GM11168 (cell line): ENCODE measurements around the gene DLG5.

Experiments used
- in situ Hi-C: fragments of 300-500 bp; cut with MboI; formaldehyde crosslinking; loops from one replicate; pipeline ENCODE4 v1.12.0; 2022; ENCODE audit warnings: low sequenced_read_pairs; ENCODE audit not compliant: unreplicated experiment

Gene DLG5

DNA sequence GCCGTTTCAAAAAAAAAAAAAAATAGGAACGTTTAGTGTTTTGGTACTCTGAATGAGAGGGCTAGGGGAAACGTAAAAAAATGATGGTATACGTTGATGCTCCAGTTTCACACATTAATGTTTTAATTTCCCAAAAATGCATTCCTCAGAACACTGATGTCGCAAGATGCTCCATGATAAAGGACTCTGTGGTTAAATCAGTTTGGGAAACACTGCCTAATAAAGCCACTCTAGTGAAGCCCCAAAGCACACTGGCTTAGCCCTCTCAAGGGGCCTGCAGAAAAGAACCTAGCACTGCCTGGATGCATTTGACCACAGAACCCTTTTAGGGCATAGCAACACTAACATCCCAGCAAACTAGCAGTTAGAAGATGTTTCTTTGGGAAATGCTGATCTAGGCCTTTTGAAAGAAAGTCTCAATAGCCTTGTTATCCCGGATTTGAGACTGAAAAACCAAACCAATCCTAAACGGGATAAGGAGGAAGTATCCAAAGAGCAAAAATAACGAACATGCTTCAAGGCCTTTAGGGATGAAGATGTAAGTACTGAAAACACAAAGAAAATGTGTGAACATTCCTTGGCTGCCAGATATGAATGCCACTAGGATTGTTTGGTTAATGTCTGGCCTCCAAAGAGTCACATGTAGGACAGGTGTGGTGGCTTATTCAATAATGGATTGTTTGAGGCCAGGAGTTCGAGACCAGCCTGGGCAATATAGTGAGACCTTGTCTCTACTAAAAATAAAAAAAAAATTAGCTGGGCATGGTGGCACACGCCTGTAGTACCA lies 11.0 kb downstream of the DLG5 start:
- in situ Hi-C loops = no loop called here

DNA sequence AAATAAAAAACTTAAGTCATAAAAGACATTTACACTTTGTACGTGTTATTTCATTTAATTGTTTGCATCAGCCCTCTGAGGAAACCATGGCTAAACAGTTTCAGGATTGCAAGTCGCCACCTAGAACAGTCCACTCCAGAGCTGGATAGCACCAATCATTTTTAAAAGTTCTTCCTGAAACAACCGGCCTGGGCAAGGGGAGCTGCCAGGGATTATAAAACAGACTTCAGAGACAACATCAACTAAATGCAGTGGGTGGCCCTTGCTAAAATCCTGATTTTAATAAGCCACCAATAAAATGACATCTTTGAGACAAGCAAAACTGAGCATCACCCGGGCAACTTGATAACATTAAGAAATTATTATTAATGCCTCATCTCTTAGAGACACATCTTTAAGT lies 13.5 kb downstream of the DLG5 start:
- in situ Hi-C loops = no loop called here

DNA sequence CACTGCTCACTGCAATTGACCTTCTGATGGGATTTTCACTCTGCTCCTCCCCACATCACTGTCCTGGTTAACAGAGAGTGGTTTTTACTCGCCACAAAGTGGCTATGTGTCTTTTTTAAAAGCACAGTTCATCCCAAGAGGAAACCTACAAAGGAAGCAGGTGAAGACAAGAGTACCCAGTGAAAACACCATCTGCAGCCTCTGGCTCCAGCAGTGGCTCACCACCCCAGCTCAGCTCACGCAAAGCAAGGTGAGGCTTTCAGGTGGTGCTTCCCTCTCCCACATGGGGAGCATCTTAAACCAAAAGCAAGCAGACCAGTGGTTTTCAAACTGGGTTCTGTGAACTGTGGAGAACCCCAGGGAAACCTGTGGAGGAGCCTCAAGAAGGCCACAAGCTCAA lies 14.0 kb downstream of the DLG5 start:
- in situ Hi-C loops = no loop called here

- in situ Hi-C loops = no loop called here
Measured at GRCh38 chr10:77911535-77912123, 14.9 kb downstream of the DLG5 start.

GRCh38 chr10:77910524-77911145 lies 15.9 kb downstream of the DLG5 start:
- in situ Hi-C loops = no loop called here

DNA sequence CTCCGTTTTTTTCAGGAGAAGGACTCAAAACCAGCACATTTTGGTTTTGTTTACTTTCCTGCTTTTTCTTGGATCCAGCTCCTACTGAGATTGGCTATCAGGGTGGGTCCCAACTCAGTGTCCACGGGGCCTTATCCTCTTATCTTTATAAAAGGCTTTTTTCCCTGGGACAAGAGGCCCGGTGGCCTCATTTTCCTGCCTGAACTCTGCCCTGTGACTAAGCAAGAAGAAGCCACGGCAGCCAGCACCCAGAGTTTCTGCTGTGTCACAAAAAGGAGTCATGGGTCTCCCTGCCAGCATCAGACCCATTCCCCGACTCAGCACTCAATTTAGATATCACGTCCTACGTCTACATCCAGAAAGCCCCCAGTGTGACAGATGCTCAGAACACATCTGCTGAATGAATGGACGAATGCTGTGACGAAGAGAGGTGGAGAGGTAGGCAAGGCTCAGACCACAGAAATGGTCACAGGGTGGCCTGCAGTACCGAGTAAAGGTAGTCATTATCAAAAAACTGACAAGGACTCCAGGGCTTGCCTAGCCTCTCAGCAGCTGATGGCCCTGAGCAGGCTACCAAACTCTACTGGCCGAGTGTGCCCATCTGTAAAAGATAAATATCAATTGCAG lies 16.7 kb downstream of the DLG5 start:
- in situ Hi-C loops = no loop called here

GRCh38 chr10:77909021-77909748 lies 17.4 kb downstream of the DLG5 start:
- in situ Hi-C loops = no loop called here

- in situ Hi-C loops = no loop called here
Measured at GRCh38 chr10:77907900-77908717, 18.4 kb downstream of the DLG5 start.

DNA sequence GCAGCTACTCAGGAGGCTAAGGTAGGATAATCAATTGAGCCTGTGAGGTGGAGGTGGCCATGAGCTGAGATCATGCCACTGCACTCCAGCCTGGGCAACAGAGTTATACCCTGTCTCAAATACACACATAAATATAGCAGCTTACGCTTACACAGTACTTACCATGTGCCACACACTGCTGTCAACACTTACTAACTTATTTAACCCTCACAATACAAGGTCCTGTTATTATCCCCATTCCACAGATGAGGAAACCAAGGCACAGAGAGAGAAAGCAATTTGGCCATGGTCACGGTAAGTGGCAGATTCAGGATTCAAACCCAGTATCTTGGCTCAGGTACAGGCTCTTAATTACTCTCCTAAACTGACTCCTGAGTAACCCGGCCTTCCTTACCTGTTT lies 19.1 kb downstream of the DLG5 start:
- in situ Hi-C loops = no loop called here

DNA sequence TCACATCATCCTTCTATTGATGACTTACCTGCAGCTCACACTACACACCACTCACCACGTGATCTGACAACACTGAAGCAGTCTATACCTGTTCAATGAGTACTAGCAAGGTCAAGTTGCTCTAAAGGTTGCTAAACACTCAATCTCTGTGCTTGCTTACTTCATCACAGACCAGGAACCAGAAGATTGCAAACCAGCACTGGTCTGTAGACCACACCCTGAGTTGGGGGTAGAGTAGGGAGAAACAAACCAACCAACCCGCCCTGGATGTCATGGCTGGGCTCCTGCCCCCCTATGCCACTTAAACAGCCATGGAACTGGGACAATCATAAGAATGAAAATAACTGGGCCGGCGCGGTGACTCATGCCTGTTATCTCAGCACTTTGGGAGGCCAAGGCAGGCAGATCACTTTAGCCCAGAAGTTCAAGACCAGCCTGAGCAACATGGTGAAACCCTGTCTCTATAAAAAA lies 19.6 kb downstream of the DLG5 start:
- in situ Hi-C loops = no loop called here

GRCh38 chr10:77905781-77906180 lies 20.8 kb downstream of the DLG5 start:
- in situ Hi-C loops = no loop called here

DNA sequence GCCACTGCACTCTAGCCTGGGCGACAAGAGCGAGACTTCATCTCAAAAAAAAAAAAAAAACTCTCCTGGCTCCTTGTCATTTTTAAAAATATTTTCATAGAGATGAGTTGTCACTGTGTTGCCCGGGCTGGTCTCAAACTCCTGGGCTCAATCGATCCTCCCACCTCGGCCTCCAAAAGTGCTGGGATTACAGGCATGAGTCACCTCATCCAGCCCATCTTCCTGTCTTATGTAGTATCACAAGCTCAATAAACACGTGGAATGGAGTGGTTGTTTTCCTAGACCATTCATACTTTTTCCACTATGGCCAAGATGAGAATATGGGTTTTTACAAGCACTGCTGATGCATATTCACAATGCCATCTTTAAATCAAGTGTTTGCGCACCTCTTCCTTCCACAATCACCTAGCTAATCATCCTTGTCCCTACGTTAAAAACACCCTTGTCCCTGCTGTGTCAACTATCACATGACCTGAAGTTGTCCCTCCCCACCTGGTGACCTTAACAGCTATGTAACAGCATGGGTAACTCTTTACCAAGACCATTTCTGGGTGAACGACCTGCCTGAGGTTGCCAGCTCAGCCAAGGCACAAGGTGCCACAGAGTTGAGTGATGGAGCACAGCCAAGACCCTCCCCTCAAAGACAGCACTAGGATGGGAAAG lies 21.3 kb downstream of the DLG5 start:
- in situ Hi-C loops = no loop called here

DNA sequence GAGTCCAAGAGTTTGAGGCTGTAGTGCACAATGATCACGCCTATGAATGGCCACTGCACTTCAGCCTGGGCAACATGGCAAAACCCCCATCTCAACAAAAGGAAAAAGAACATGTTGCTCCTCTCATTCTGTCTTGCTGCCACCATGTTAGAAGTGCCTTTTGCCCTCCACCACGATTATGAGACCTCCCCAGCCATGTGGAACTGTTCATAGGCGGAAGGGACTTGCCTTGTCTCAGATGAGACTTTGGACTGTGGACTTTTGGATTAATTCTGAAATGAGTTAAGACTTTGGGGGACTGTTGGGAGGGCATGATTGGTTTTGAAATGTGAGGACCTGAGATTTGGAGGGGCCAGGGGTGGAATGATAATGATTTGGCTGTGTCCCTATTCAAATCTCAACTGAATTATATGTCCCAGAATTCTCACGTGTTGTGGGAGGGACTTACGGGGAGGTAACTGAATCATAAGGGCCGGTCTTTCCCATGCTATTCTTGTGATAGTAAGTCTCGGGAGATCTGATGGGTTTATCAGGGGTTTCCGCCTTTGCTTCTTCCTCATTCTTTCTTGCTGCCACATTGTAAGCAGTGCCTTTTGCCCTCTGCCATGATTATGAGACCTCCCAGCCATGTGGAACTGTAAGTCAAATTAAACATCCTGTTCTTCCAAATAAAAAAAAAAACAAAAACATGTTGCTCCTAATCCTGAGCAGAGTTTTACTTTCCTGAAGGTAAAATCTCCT lies 22.3 kb downstream of the DLG5 start:
- in situ Hi-C loops = no loop called here

GRCh38 chr10:77902159-77902558 lies 24.4 kb downstream of the DLG5 start:
- in situ Hi-C loops = no loop called here

DNA sequence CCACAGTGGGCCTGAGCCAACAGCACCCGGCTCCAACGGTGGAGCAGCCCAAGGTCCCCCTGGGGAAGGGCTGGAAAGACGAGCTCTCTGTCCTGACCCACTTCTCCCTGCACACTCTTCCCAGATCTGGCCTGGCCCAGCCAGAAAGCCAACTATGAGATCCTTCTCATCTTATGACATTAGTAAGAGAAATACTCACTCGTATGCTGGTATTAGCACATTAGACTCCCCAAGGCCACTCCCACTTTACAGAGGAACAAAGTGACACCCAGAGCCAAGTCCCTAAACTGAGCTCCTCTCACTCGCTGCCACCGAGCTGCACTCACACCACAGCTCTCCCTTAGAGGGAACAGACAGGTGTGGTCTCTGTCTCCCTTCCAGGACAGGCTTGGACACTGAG lies 24.8 kb downstream of the DLG5 start:
- in situ Hi-C loops = no loop called here

GRCh38 chr10:77899690-77900089 lies 26.9 kb downstream of the DLG5 start:
- in situ Hi-C loops = no loop called here

DNA sequence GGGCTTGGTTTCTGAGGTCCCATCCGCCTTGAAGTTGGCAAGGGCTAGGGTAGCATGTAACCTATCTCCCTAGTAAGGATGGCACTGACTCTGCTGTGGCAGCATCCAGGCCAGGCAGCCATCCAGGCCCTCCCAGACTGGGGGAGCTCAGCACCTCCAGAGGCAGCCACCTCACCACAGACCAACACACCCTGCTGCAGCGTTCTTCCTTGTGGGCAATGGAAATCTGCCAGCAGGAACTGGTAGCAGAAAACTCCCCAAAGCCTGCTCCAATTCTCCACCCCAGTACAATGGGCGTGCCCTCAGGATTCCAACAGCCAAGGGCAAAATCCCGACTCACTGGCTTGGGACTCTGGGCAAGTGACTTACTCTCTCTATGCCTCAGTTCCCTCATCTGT lies 27.5 kb downstream of the DLG5 start:
- in situ Hi-C loops = no loop called here

DNA sequence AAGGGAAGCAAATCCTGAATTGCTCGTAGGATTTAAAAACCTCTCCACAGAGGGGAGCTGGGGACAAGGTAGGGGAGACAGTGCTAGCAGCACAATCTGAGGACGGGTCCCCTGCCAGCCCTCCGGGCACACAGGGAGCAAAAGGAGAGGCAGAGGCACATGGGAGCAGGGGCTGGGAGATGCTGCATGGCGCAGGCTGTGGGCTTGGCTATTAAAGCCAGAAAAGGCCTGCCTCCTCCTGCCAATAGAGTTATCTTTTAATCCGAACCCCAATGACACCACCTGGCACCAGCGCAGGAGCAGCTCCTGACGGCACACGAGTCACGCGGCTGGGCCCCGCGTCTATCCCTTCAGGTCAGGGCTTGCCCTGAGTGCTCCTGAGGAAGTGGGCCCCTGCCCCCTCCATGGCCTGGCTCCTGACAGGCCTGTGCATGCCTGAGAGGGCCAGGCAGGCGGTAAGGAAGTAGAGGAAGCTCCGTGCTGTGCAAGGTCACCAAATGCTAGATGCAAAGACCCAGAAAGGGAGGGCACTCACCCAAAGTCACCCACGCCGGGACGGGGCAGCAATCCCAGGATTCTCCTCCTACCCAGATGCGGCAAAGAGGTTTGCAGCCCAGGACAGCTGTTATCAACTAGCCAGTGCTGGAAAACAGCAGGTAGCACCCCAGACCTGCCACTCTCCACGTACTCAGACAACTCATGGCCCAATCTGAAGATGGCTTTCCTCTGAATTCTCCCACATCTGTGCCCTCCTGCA lies 28.1 kb downstream of the DLG5 start:
- in situ Hi-C loops = no loop called here
